ENCODE results near the gene GJA3.

Gene GJA3

GRCh38 chr13:20130652-20131051 lies 30.2 kb downstream of the GJA3 start:
- DNase-seq (no peak), ATAC-seq (ENCODE audit: insufficient read depth, low read depth) (no peak)
- H3K79me2 ChIP-seq (ENCODE audit: insufficient read depth, low read length), result no peaks in the 10 kb centered on the region
- no peak overlapping the region for H3K27ac ChIP-seq (ENCODE audit: low read length)
- TF ChIP-seq EZH2 (IDR thresholded peaks at IDR 0.05; ENCODE audit: borderline replicate concordance, low read depth, low read length, severe bottlenecking), result no peak
- no peak for TF ChIP-seq CTCF (IDR thresholded peaks at IDR 0.05; ENCODE audit: borderline replicate concordance, extremely low read depth, low read length, poor library complexity, severe bottlenecking)
- no peak overlapping the region for H2AFZ ChIP-seq (ENCODE audit: low read depth, low read length)
- H4K20me1 ChIP-seq (ENCODE audit: insufficient read depth, low read length), result no peaks in the 10 kb centered on the region
- H3K36me3 ChIP-seq (ENCODE audit: insufficient read depth, low read length), result no peaks in the 10 kb centered on the region
- peaks cover 19% of the 10 kb centered on the region for H3K27me3 ChIP-seq (ENCODE audit: insufficient read depth, low read length, poor library complexity)
- H3K4me3 ChIP-seq (ENCODE audit: low read depth in 1 of 2, low read length in 2 of 2), result no peak overlapping the region
- no peaks in the 10 kb centered on the region for H3K9me3 ChIP-seq (ENCODE audit: insufficient read depth, low read length, severe bottlenecking)
- peaks cover 16% of the 10 kb centered on the region for H3K4me1 ChIP-seq (ENCODE audit: insufficient read depth, low read length)
- H3K4me2 ChIP-seq (ENCODE audit: insufficient read depth, low read length), result no peak overlapping the region
- H3K9ac ChIP-seq (ENCODE audit: low read depth, low read length), result no peak overlapping the region

GRCh38 chr13:20130012-20130411 lies 30.8 kb downstream of the GJA3 start:
- Histone ChIP-seq H3K9me3 (ENCODE audit: insufficient read depth, low read length, severe bottlenecking) (no peaks in the 10 kb centered on the region), H3K79me2 (ENCODE audit: insufficient read depth, low read length) (no peaks in the 10 kb centered on the region), H3K4me3 (ENCODE audit: low read depth in 1 of 2, low read length in 2 of 2) (no peak overlapping the region), H3K4me2 (ENCODE audit: insufficient read depth, low read length) (no peak overlapping the region), H3K27me3 (ENCODE audit: insufficient read depth, low read length, poor library complexity) (peaks cover 21% of the 10 kb centered on the region), H3K4me1 (ENCODE audit: insufficient read depth, low read length) (peaks cover 16% of the 10 kb centered on the region), H2AFZ (ENCODE audit: low read depth, low read length) (no peak overlapping the region), H3K27ac (ENCODE audit: low read length) (no peak overlapping the region), H3K36me3 (ENCODE audit: insufficient read depth, low read length) (no peaks in the 10 kb centered on the region), H4K20me1 (ENCODE audit: insufficient read depth, low read length) (no peaks in the 10 kb centered on the region), H3K9ac (ENCODE audit: low read depth, low read length) (no peak overlapping the region)
- TF ChIP-seq EZH2 (IDR thresholded peaks at IDR 0.05; ENCODE audit: borderline replicate concordance, low read depth, low read length, severe bottlenecking), result no peak
- no peak for TF ChIP-seq CTCF (IDR thresholded peaks at IDR 0.05; ENCODE audit: borderline replicate concordance, extremely low read depth, low read length, poor library complexity, severe bottlenecking)
- no peak for ATAC-seq (ENCODE audit: insufficient read depth, low read depth)
- DNase-seq, result no peak

- H3K27me3 ChIP-seq (ENCODE audit: insufficient read depth, low read length, poor library complexity), result peaks cover 22% of the 10 kb centered on the region
- no peaks in the 10 kb centered on the region for H4K20me1 ChIP-seq (ENCODE audit: insufficient read depth, low read length)
- H3K4me1 ChIP-seq (ENCODE audit: insufficient read depth, low read length), result peaks cover 16% of the 10 kb centered on the region
- no peak overlapping the region for H3K27ac ChIP-seq (ENCODE audit: low read length)
- H3K36me3 ChIP-seq (ENCODE audit: insufficient read depth, low read length), result no peaks in the 10 kb centered on the region
- no peak overlapping the region for H3K4me3 ChIP-seq (ENCODE audit: low read depth in 1 of 2, low read length in 2 of 2)
- no peak overlapping the region for H3K9ac ChIP-seq (ENCODE audit: low read depth, low read length)
- H3K4me2 ChIP-seq (ENCODE audit: insufficient read depth, low read length), result no peak overlapping the region
- H3K9me3 ChIP-seq (ENCODE audit: insufficient read depth, low read length, severe bottlenecking), result no peaks in the 10 kb centered on the region
- H2AFZ ChIP-seq (ENCODE audit: low read depth, low read length), result no peak overlapping the region
- DNase-seq (no peak), ATAC-seq (ENCODE audit: insufficient read depth, low read depth) (no peak)
- no peak for TF ChIP-seq EZH2 (IDR thresholded peaks at IDR 0.05; ENCODE audit: borderline replicate concordance, low read depth, low read length, severe bottlenecking)
- no peak for TF ChIP-seq CTCF (IDR thresholded peaks at IDR 0.05; ENCODE audit: borderline replicate concordance, extremely low read depth, low read length, poor library complexity, severe bottlenecking)
- no peaks in the 10 kb centered on the region for H3K79me2 ChIP-seq (ENCODE audit: insufficient read depth, low read length)
Measured at GRCh38 chr13:20129076-20129475, 31.8 kb downstream of the GJA3 start.
